T-helper 2 cell (primary cell): Measurements from ENCODE around the gene CDH24.
A peak's percentile ranks its signal among the peaks of the same experiment; 100 is the strongest.

Experiments used
- DNase-seq, 5 experiments: peaks; one replicate each; pipeline versions ENCODE4 v3.0.0 to v3.0.0-alpha.2; 2012 to 2022

Gene CDH24

DNA sequence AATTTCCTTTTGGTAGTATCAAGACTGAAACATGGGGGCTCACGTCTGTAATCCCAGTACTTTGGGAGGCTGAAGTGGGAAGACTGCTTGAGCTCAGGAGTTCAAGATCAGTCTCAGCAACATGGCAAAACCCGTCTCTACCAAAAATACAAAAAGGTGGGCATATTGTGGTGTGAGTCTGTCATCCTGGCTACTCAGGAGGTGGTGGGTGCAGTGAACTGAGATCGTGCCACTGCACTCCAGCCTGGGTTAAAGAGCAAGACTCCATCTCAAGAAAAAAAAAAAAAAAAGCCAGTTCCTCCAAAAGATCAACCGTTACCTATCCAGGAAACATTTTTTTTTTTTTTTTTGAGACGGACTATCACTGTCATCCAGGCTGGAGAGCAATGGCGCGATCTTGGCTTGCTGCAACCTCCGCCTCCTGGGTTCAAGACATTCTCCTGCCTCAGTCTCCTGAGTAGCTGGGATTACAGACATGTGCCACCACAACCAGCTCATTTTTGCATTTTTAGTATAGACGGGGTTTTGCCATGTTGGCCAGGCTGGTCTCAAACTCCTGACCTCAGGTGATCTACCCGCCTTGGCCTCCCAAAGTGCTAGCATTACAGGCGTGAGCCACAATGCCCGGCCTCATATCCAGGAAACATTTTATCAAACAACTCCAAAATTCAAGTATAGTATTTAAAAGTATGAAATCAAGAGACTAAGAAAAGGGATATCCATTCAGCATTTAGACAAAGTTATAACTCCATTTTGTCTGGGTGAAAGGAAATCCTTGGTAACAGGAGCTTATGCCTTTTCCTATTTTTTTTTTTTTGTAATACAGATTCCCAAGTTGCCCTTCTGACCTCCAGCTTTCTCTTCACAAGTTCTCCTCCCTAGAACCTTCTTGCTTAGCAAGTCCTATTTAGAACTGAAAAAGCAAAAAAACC is 34.2 kb upstream of the CDH24 start:
- DNase-seq, result no peak

DNA sequence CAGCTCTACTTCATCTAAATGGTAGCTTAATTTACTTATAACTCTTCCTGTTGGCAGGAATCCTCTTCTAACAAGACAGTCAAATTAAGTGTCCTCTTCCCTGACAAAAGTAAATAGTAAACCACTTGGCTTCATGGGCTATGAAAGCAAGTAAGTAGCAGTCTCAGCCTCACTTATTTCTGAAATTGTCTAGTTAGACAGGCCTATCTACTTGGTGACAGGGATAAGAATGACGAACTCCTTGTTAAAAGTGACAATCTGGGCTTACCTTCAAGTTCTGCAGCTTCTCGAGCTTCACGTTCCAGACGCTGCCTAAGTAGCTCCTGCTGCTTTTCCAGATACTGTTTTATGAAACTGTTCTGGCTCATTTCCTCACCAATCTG is 32.9 kb upstream of the CDH24 start:
- DNase-seq, result no peak

DNA sequence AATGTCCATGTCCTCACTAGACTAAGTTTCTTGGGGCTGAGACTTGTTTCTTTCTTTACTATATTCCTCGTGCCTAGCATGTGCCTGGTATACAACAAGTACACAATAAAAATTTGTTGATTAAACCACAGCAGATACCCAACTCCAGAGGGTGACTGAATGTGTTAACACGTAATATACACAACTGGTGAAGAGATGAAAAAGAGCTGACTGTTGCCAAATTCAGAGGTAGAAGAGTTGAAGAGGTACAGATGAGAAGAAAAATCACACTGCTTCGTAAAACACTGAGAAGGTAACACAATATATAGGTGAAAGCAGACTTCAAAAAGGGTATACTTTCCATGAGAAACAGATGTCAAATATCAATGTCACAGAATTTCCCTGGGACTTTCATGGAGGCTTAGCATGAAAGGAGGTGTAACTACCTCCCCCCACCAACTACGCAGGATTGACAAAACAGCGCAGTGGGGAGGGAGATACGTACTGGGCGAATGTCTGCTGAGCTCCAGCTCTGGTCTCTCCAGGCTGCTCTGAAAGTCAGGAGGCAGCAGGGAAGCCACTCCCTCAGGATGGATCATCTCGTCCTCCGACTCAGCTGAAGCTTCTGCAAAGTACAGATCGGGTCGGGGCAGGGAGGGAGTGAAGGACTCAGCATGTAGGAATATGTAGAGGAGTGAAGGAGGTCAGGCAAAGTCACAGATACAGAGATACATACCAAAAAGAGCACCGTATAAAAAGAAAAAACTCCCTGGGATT is 32.4 kb upstream of the CDH24 start:
- no peak for DNase-seq

DNA sequence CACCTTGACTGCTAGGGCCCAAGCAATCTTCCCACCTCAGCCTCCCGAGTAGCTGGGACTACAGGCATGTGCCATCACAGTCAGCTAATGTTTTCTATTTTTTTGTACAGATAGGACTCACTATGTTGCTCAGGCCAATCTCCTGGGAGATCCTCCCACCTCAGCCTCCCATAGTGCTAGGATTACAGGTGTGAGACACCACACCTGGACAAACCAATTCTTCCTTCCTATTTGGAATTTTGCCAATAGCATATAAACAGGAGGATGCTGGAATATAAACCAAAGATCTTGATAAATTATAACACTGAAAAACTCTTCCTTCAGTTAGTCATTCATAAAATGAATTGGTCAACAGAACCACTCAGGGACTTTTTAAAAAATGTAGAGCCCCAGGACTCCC is 29.2 kb upstream of the CDH24 start:
- DNase-seq, result no peak

DNA sequence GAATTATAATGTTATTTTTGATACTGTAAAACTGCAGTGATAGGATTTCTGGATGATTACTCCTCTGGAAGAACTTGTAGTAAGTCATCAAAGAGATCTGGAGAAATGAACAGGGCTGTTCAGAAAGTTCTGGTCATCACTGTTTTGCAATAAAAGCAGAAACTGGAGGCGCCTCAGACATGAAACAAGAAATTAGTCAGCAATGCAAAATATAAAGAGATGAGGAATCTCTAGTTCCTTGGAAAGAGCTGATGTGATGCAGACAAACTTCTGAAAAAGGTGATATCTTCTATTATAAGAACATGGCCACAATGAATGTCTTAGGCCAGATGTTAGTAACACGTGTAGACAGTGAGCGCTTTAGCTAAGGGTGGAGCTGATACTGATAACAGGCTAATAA is 28.1 kb upstream of the CDH24 start:
- DNase-seq, result peak in 1 of 5 experiments; percentile 9

DNA sequence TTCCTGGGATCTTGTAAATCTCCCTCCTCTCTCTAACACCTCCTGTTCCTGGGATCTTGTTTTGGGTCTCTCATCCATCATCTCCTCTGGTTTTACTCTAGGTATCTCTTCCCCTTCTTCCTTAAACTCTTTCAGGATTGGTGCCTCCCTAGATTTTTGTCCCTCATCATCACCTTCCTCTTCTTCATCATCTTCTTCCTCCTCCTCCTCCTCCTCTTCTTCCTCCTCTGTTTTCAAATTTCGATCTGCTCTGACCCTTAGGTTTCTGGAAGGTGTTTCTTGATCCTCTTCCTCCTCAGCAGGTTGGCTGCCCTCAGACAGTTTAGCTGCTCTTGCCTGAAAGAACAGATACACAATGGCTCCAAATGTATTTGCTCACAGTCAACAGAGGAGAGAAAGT is 23.2 kb upstream of the CDH24 start:
- no peak for DNase-seq

DNA sequence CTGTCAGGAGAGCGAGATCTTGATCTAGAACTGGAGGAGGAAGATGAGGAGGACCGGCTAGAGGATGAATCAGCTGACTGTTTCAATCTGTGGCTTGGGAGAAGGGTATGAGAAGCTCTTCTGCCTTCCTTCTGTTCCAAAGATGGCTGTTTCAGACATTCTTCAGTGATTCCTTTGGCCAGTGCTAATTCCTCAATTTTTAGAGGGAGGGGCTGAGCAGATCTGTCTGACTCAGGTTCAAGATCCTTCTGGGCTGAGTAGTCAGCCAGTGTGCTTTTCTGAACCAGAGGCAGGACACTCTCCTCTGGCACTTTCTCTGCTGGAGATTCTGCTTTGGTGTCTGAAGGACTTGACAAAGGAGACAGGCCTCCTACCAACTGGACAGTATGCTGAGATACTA is 22.4 kb upstream of the CDH24 start:
- DNase-seq, result no peak

DNA sequence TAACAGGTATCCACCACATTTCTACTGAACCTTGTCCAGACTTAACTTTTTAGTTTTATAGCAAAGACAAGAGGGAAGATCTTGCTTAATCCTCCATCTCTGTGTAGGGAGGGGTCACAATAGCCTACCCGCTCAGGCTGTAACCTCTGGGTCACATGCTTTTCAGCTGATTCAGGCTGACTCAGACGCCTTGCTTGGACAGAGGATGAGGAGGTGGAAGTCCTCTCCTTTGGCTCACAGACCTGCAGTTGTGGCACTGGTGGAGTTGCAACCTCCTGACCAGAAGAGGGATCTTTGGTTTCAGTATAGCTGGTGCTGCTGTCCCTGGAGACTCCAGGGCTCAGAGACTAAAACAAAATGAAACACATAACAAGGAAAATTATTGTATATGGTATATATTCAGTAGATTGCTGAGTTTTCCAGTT is 21.4 kb upstream of the CDH24 start:
- DNase-seq, result no peak

DNA sequence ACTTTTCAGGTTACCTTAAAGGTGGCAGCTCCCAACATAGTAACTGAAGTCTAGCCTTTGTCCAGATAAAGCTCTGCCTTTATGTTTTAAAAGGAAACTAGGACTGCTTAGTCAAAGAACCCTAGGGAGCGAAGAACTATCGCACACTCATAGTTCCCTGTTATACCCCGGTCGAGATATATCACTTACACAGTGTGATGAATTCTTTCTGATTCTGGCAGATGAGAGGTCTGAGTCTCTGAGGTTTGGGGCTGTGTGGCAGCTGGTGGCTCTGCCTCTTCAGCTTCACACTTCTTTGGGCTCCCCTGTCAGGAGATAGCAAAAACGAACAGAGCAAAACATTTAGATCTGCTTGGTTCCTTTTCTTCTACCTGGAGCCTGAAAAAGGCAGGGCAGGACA is 20.6 kb upstream of the CDH24 start:
- no peak for DNase-seq

DNA sequence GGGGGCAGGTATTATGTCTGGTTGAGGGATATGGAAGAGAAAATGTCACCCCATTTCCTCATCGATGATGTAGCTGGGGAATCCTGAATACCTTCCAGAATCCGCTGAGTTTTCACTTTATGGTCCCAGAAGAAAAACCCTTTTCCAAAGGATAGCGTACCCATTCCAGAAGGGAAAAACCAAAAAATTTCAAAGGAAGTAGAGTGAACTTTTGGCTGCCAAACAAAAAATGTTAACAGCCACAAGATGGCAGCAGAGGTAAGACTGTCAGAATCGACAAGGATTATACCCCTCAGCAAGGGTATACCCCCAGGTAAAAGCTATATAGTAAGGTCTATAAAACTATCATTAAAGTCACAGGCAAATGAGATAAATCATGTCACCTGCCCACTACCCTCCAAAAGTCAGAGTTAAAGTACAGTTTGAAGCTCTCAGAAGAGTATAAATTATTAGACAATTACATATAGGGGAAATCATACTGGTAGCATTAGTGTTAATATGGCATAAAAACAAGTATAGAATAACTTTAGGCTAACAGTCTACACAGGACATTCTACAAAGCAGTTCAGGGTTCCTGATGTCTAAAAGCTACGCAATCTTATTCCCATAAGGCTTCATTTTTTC is 19.6 kb upstream of the CDH24 start:
- DNase-seq, result peak in 1 of 5 experiments; percentile 35

DNA sequence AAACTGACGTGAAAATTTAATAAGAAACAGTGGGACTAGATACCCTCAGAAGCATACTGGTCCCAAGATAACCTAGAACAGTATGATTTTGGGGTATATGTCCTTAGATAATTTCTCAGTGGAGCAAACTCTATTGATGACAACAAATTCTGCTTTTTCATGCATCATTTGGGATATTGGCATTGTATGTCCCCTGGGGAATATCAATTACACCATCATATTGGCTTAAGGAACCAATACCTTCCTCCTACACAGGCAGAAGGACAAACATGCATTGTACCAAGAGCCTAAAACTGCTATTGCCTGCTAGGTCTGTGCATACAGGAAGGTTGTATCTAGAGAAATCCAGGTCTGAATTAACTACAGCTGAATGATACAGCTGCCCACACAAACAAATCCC is 17.6 kb upstream of the CDH24 start:
- DNase-seq, result no peak

DNA sequence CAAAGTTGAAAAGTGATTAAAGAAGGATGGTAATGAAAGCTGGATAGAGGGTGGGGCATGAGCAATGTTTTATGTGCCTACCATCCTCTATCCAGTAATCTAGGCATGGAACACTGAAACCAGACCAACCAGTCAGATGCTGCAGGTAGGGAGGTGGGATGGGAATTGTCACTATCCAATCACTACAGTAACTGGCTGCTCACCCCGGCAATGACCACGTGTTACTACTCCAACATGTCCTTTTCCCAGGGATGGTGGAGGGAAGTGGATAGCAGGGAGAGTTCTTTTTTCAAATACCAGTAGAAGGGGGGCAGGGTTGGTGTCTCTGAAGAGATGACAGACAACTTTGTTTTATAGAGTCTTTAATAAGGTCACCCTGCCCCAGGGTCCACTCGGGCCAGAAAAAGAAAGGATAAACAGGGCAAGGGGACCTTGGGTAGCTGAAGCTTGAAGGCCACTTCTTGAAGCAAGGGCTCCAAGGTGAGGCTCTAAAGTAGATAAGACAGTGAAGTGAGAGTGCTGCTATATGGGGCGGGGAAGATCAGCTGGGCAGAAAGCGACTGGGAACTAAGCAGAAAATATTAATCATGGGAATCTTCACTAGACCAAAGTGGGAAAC is 14.7 kb upstream of the CDH24 start:
- no peak for DNase-seq

DNA sequence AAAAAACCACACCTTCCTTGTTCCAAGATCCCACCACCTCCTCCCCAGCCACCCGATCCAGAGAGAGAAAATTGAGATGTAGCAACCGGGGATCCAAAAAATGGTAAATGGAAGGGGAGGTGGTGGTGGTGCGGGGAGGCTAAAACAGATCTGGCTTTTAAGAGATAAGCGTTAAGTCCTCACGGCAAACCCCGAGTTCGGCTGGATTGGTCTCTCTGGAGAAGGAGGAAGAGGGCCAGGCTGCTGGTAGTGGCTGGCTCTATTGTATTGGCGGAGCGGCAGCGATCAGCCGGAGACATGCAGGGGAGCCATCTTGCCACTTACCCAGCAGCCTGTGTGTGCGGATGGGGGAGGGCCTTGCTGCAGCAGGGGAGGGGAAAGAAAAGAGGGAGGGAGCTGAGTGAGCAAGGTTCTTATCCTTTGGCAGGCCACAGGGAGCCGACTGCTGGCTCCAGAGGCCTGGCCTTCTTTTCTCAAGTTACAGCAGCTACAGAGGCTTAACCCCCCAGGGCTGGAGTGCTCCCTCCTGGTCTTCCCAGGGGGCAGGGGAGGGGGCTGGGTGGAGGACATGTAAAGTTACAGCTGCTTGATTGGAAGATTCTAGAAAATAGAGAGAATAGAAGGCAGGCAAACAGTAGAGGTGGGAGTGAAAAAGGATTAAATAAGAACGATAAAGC is 14.1 kb upstream of the CDH24 start:
- peak; percentile 52 to 89 (median 70) for DNase-seq

DNA sequence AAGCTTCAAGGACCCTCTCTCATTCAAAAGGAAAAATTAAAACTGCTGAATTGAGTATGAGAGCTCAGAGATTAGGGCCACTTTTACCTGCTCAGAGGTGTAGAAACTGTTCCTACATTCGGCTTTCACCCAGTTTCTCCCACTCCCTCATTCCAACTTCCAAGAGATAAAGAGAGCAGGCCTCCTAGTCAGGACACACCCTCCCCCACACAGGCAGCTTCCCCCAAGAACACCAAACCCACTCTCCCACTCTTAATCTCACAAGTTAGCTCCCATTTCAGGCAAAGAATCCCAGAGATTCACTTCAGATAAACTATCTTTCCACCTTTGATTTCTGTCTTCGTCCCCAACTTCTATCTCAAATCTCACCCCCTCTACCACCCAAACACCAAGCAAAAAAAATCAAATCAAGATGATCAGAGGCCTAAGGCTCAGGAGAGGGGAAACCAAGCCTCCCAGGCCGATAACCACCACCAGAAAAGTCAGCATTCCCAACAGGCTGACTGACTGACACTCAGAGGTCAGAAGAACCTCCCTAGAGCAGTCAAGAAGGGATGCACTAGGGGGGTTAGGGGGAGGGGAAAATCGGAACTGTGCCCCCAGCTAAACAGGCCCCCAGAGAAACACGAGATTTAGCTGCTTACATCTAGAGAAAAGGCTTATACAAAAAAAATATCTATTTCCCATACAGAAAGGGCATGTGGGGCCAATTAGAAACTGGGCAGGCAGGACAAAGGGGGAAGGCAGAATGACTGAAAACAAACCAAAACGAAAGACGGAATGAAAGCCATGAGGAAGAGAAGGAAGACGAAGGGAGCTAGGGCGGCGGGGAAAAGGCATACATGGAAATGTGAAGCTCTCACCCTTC is 13.2 kb upstream of the CDH24 start:
- DNase-seq, result no peak

DNA sequence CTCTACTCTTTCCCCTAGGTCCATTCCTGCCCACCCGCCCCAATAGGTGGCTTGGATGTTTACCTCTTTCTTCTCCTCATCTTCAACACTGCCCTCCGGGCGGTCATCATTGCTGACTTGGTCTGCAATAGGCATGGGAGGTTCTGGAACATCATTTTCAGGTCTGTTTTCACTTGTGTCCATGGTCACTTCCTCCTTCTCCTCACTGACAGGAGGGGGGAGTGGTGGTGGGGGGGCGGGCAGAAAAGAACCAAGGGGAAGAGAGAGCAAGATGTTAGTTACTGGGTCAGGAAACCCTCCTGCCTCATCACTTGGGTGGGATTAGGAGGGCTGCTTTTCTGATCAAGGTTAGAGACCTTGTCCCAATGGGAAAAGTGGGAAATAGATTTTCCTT is 12.1 kb upstream of the CDH24 start:
- no peak for DNase-seq

DNA sequence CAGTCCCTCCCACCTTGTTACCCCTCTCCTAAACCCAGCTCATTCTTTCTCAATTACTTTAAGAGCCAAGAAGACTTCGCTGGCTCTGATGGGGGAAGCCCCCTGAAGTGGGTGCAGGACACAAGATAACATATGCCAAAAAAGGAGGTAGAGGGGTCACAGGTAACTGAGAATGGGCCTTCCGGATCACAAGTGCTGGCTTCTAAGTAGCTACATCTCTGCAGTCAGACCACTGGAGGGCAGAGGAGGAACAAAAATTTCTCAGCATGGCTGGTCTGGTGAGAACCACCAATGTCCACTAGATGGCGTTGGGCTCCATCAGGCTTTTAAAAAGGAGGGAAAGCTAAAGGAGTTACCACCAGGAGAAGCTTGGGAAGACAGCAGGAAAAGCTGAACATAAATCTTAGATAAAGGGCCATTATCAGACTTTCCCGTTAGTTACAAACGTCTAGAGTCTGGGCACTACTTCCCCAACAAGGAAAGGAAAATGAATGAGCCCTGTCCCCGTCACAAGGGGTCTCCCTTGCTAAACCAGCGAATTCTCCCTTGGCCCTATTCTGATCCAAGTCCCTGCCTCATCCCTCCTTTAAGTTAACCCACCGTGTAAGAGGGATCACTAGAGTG is 11.6 kb upstream of the CDH24 start:
- DNase-seq, result peak in 4 of 5 experiments; percentile 48 to 82 (median 61)

DNA sequence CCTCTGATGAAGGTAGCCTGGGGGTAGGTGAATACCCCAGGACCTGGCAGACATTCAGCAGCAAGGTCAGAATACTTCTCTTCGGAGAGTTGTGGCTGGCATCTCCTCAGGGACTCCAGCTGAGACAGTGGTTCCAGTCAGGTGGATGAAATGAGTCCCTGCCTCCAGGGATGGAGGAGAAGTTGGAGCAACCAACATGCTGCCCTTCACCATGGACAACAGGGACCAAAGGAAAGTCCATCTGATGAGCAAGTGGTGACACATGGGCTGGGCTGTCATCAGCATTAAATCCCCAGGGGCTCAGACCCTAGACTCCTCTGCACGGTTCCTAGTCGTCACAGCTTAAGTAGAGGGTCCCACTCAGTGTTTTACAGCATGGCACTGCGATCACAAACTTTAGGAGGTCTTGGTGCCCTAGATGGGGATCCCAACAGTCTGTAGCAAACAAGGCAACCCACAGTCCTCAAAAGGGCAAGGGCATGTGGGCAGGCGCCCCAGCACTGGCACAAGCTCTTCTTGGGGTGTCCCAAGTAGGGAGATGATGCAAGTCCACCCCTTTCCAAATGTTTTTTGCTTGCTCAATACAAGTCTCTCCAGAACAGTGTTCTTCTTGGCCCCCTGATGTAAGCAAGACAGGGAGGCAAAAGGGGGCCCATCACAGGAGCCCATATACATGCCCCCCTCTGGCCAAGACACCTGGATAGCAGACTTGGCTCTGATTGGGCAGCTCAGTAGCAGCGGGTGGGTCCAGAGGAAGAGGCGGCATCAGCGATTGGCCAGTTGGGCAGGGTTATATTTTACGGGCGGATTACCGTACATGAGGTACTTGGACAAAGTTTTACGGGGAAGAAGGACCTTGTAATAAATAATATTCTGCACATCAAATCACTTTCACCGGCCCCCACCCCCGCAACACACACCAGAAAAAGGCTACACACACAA is 10.8 kb upstream of the CDH24 start:
- no peak for DNase-seq

DNA sequence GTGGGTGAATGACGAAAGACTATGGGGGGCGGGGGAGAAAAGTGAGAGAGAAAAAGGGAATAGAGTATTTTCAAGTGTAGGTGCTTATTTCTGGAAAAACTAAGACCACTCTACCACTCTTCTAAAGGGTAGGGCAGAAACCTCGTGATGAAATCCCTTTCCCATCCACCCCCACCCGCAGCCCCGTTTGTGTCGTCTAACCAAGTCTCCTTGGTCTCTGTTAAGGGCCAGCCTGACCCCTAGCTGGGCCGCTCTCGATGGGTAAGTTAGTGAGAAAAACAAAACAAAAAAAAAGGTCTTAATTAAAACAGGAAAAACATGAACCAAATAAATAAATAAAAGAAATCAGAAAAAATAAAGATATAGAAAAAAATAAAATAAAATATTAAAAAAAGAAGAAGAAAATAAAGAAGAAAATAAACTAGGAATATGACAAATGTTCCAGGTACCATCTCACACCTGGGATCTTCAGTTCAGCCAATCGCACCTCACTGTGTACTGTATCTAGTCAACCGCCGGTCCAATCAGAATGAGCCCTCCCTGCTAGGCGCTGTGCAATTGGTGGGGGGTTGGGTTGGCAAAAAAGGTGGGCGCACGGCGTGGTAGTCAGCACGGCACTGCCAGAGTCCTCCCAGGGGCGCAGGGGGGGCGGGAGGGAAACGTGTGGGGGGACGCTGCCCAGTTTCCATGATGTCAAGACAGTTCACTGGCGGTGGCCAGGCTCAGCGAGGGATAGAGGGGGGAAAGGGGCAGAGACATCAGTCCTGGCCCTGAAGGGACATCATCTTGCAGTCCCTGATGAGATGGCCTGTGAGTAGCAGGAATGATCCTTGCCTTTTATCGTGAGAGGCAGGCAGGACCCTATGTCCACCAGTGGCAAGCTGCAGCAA is 9.8 kb upstream of the CDH24 start:
- DNase-seq, result no peak

DNA sequence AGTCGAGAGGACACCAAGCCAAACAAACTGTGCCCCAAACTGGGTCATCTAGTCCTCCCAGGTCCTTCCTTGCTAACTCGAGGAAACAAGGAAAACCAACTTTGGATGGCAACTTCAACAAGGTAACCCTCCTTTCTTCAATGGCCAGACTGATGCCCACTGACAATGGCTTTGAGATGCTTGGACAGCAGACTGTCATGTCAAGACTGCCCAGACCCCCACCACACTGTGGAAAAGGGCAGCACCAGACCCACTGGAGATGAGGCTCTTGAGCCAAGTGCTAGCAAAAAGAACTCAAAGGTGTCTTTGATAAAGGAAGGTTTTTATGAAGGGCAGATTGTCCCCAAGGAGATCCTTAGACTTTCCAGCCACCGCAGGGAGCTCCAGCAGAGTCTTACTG is 9.0 kb upstream of the CDH24 start:
- DNase-seq, result no peak
